Thyroid gland (tissue), 4 donors: Measurements from ENCODE around the gene DNHD1.
A peak's percentile ranks its signal among the peaks of the same experiment; 100 is the strongest.

Experiments
- CTCF ChIP-seq, 6 experiments: fragments of 200-600 bp in 3 of 6; fragments of 450-650 bp in 3 of 6; sonication (generic) in 3 of 6; IDR thresholded peaks; one replicate each; pipeline ENCODE4 v1.5.1; 2016 to 2019; ENCODE audit warnings: antibody characterized with exemption in 6 of 6, mild to moderate bottlenecking in 2 of 6, inconsistent platforms in 1 of 6, moderate library complexity in 1 of 6
- POLR2A ChIP-seq, 2 donors: fragments of 450-650 bp; IDR thresholded peaks; one replicate each; pipeline ENCODE4 v1.6.1; 2017; ENCODE audit warnings: antibody characterized with exemption in 2 of 2, mild to moderate bottlenecking in 2 of 2, moderate library complexity in 1 of 2

GRCh38 chr11:6566704-6567370 lies 69.8 kb downstream of the DNHD1 start:
- TF ChIP-seq CTCF (IDR thresholded peaks at IDR 0.05) = no peak
- peak in 1 of 2 donors; percentile 28 for TF ChIP-seq POLR2A (IDR thresholded peaks at IDR 0.05)
